Smooth muscle cell (in vitro differentiated cells): ENCODE measurements around the gene MDM4. TPM values are rescaled to one million over a fixed set of nuclear protein-coding genes. Genes with fewer than 3 reads are reported as not detected.

Source experiments
- DNase-seq: peaks from one replicate; lab custom pipeline; 2025; ENCODE audit not compliant: unreplicated experiment; lab: John Stamatoyannopoulos, UW
- H2AFZ ChIP-seq: fragments of 200-600 bp; sonication (generic); 2 replicates; pipeline ENCODE4 v1.6.0; 2016; ENCODE audit warnings: antibody characterized with exemption, low read depth, mild to moderate bottlenecking
- H3F3A ChIP-seq: fragments of 200-600 bp; sonication (generic); 2 replicates; pipeline ENCODE4 v1.6.0; 2017; ENCODE audit warnings: antibody characterized with exemption, low read depth
- H3K27ac ChIP-seq: fragments of 200-600 bp; sonication (generic); 2 replicates; pipeline ENCODE4 v1.5.1; 2016; ENCODE audit warnings: low read depth, mild to moderate bottlenecking
- H3K27me3 ChIP-seq: fragments of 200-600 bp; sonication (generic); 2 replicates; pipeline ENCODE4 v1.6.1; 2016; ENCODE audit warnings: low read depth, mild to moderate bottlenecking
- H3K36me3 ChIP-seq: fragments of 200-600 bp; sonication (generic); 2 replicates; pipeline ENCODE4 v1.5.1; 2016; ENCODE audit warnings: low read depth
- H3K4me1 ChIP-seq: fragments of 200-600 bp; sonication (generic); 2 replicates; pipeline ENCODE4 v1.5.1; 2016; ENCODE audit warnings: low read depth
- H3K4me2 ChIP-seq: fragments of 200-600 bp; sonication (generic); 2 replicates; pipeline ENCODE4 v1.6.0; 2016; ENCODE audit warnings: mild to moderate bottlenecking
- H3K4me3 ChIP-seq: fragments of 200-600 bp; sonication (generic); 2 replicates; pipeline ENCODE4 v1.5.1; 2016; ENCODE audit warnings: mild to moderate bottlenecking
- H3K79me2 ChIP-seq: fragments of 200-600 bp; sonication (generic); 2 replicates; pipeline ENCODE4 v1.6.0; 2016; ENCODE audit warnings: low read depth, mild to moderate bottlenecking
- H3K9ac ChIP-seq: fragments of 200-600 bp; sonication (generic); 2 replicates; pipeline ENCODE4 v1.6.0; 2016; ENCODE audit warnings: low read depth
- H3K9me3 ChIP-seq: fragments of 200-600 bp; sonication (generic); replicated peaks from 2 replicates; pipeline ENCODE4 v1.5.1; 2016; ENCODE audit warnings: low read depth
- H4K20me1 ChIP-seq: fragments of 200-600 bp; sonication (generic); 2 replicates; pipeline ENCODE4 v1.6.0; 2016; ENCODE audit warnings: low read depth
- WGBS: methylation state at CpG from one replicate; pipeline ENCODE4 v1.1.7; 2016; ENCODE audit warnings: low lambda C conversion rate; 5-methylcytosine and 5-hydroxymethylcytosine counted together
- polyA plus RNA-seq: library from polyadenylated mRNA; unstranded; fragments of >200 nt; fragmentation: Nextera tagmentation; extraction: Ambion mirVana; gene quantifications from 2 replicates; pipeline ENCODE4 v1.2.1, GENCODE V29; 2016
- total RNA-seq: library from RNA; depleted of rRNA; stranded (reverse); fragments of >200 nt; gene quantifications from 2 replicates; pipeline ENCODE4 v1.2.3, GENCODE V29; 2014
- TF ChIP-seq, protein P1 (sequence below): fragments of 200-600 bp; sonication (generic); IDR thresholded peaks from 2 replicates; pipeline ENCODE4 v1.5.1; 2017; ENCODE audit warnings: borderline replicate concordance, mild to moderate bottlenecking, antibody characterized with exemption; ENCODE audit not compliant: insufficient read depth, poor library complexity, severe bottlenecking

The MDM4 gene
- total and polyA plus RNA-seq, 2 experiments from 2014 or later = 10.8 to 31.7 TPM

- Histone ChIP-seq H3K9me3 (no peaks in the 10 kb centered on the region), H3K36me3 (no peaks in the 10 kb centered on the region), H3K4me1 (peaks cover 4% of the 10 kb centered on the region), H3K27me3 (no peaks in the 10 kb centered on the region), H3K4me2 (no peak overlapping the region), H2AFZ (no peak overlapping the region), H3K4me3 (no peak overlapping the region), H3K27ac (no peak overlapping the region), H3F3A (no peaks in the 10 kb centered on the region), H3K9ac (no peak overlapping the region), H4K20me1 (no peaks in the 10 kb centered on the region), H3K79me2 (no peaks in the 10 kb centered on the region)
- no peak for DNase-seq
- WGBS = 91% methylated on average over 2 of the region's 2 CpGs
- TF ChIP-seq, protein P1, sequence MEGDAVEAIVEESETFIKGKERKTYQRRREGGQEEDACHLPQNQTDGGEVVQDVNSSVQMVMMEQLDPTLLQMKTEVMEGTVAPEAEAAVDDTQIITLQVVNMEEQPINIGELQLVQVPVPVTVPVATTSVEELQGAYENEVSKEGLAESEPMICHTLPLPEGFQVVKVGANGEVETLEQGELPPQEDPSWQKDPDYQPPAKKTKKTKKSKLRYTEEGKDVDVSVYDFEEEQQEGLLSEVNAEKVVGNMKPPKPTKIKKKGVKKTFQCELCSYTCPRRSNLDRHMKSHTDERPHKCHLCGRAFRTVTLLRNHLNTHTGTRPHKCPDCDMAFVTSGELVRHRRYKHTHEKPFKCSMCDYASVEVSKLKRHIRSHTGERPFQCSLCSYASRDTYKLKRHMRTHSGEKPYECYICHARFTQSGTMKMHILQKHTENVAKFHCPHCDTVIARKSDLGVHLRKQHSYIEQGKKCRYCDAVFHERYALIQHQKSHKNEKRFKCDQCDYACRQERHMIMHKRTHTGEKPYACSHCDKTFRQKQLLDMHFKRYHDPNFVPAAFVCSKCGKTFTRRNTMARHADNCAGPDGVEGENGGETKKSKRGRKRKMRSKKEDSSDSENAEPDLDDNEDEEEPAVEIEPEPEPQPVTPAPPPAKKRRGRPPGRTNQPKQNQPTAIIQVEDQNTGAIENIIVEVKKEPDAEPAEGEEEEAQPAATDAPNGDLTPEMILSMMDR = no peak
Measured at GRCh38 chr1:204580862-204581261, 64.7 kb downstream of the MDM4 start.

DNA sequence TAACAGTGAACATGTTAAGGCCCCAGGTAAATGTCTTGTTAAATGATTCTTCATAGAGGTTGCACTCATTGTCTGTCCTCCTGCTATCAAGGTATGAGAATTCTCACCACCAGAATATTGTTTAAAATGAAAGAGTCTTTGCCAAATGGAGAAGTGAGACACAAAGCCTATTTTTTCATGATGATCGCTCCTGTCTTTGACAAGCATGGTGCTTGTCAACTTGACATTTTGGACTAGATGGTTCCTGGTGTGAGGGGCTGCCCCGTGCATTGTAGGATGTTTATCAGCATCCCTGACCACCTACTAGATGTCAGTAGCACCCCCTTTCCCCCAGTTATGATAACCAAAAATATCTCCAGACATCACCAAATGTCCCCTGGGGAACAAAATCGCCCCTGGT lies 65.6 kb downstream of the MDM4 start:
- no peaks in the 10 kb centered on the region for H3F3A ChIP-seq
- no peaks in the 10 kb centered on the region for H3K9me3 ChIP-seq
- H3K27me3 ChIP-seq = no peaks in the 10 kb centered on the region
- H3K79me2 ChIP-seq = no peaks in the 10 kb centered on the region
- no peak overlapping the region for H3K4me3 ChIP-seq
- no peaks in the 10 kb centered on the region for H4K20me1 ChIP-seq
- WGBS = 92% methylated on average over 3 of the region's 3 CpGs
- H3K4me1 ChIP-seq = peaks cover 4% of the 10 kb centered on the region
- no peak overlapping the region for H3K27ac ChIP-seq
- H3K4me2 ChIP-seq = no peak overlapping the region
- no peak overlapping the region for H2AFZ ChIP-seq
- DNase-seq = no peak
- TF ChIP-seq, protein P1 = no peak
- H3K9ac ChIP-seq = no peak overlapping the region
- no peaks in the 10 kb centered on the region for H3K36me3 ChIP-seq

- Histone ChIP-seq H3K4me2 (no peak overlapping the region), H3K4me3 (no peak overlapping the region), H3K79me2 (no peaks in the 10 kb centered on the region), H2AFZ (no peak overlapping the region), H4K20me1 (no peaks in the 10 kb centered on the region), H3K27me3 (no peaks in the 10 kb centered on the region), H3K27ac (no peak overlapping the region), H3F3A (no peaks in the 10 kb centered on the region), H3K36me3 (no peaks in the 10 kb centered on the region), H3K4me1 (no peaks in the 10 kb centered on the region), H3K9ac (no peak overlapping the region), H3K9me3 (no peaks in the 10 kb centered on the region)
- no peak for DNase-seq
- WGBS = 94% methylated on average over 4 of the region's 4 CpGs
- TF ChIP-seq, protein P1 = no peak
Measured at GRCh38 chr1:204583909-204584632, 67.9 kb downstream of the MDM4 start.
